ENCODE results near the gene CSRNP3.

Gene CSRNP3

GRCh38 chr2:165678882-165679281, 209.4 kb downstream of the CSRNP3 start:
- H3K4me3 ChIP-seq (ENCODE audit: low read depth, low read length), result no peak overlapping the region
- TF ChIP-seq CTCF (IDR thresholded peaks at IDR 0.05; ENCODE audit: low read depth, low read length, missing control alignments), result no peak
- DNase-seq (ENCODE audit: low read depth), result no peak
- in situ Hi-C loops (cut with HindIII; ENCODE audit: low sequenced_read_pairs), result no loop called here

- no peak for TF ChIP-seq CTCF (IDR thresholded peaks at IDR 0.05; ENCODE audit: low read depth, low read length, missing control alignments)
- in situ Hi-C loops (cut with HindIII; ENCODE audit: low sequenced_read_pairs), result no loop called here
- no peak for DNase-seq (ENCODE audit: low read depth)
- H3K4me3 ChIP-seq (ENCODE audit: low read depth, low read length), result no peak overlapping the region
Observed at GRCh38 chr2:165679621-165680020, 210.1 kb downstream of the CSRNP3 start.

- in situ Hi-C loops (cut with HindIII; ENCODE audit: low sequenced_read_pairs), result no loop called here
- no peak for DNase-seq (ENCODE audit: low read depth)
- TF ChIP-seq CTCF (IDR thresholded peaks at IDR 0.05; ENCODE audit: low read depth, low read length, missing control alignments), result no peak
- no peak overlapping the region for H3K4me3 ChIP-seq (ENCODE audit: low read depth, low read length)
Observed at GRCh38 chr2:165681841-165682240, 212.3 kb downstream of the CSRNP3 start.

- in situ Hi-C loops (cut with HindIII; ENCODE audit: low sequenced_read_pairs), result no loop called here
- H3K4me3 ChIP-seq (ENCODE audit: low read depth, low read length), result no peak overlapping the region
- TF ChIP-seq CTCF (IDR thresholded peaks at IDR 0.05; ENCODE audit: low read depth, low read length, missing control alignments), result no peak
- DNase-seq (ENCODE audit: low read depth), result no peak
Observed at GRCh38 chr2:165682546-165682945, 213.0 kb downstream of the CSRNP3 start.

GRCh38 chr2:165686800-165687199, 217.3 kb downstream of the CSRNP3 start:
- in situ Hi-C loops (cut with HindIII; ENCODE audit: low sequenced_read_pairs), result no loop called here
- no peak for TF ChIP-seq CTCF (IDR thresholded peaks at IDR 0.05; ENCODE audit: low read depth, low read length, missing control alignments)
- no peak overlapping the region for H3K4me3 ChIP-seq (ENCODE audit: low read depth, low read length)
- DNase-seq (ENCODE audit: low read depth), result no peak

- H3K4me3 ChIP-seq (ENCODE audit: low read depth, low read length), result no peak overlapping the region
- no peak for TF ChIP-seq CTCF (IDR thresholded peaks at IDR 0.05; ENCODE audit: low read depth, low read length, missing control alignments)
- DNase-seq (ENCODE audit: low read depth), result no peak
- in situ Hi-C loops (cut with HindIII; ENCODE audit: low sequenced_read_pairs), result no loop called here
Observed at GRCh38 chr2:165687426-165688002, 218.0 kb downstream of the CSRNP3 start.

All from astrocyte of the cerebellum (primary cell).